ENCODE data around the gene TBKBP1. TPM values are rescaled to one million over a fixed set of nuclear protein-coding genes. Genes with fewer than 3 reads are reported as not detected.
"Not testable (repeated sequence)": the region's sequence is repeated elsewhere in the genome, so short reads cannot be mapped to it uniquely, and the experiment has no call there.

TBKBP1 gene
- total RNA-seq, 1 donor from 2014 or later: 6.3 TPM

GRCh38 chr17:47735139-47735464 lies 41.1 kb downstream of the TBKBP1 start:
- FAIRE-seq: no peak
- no peak for TF ChIP-seq CTCF (IDR thresholded peaks at IDR 0.05; ENCODE audit: insufficient read depth, low read length, severe bottlenecking)
- H3K4me3 ChIP-seq (ENCODE audit: low read depth, low read length): no peak overlapping the region
- H3K27me3 ChIP-seq (ENCODE audit: control insufficient read depth, insufficient read depth, low read length): peaks cover 33% of the 10 kb centered on the region
- no peak for DNase-seq (ENCODE audit: low read depth)
- H3K36me3 ChIP-seq (ENCODE audit: control insufficient read depth, insufficient read depth, low read length): no peaks in the 10 kb centered on the region

- TF ChIP-seq CTCF (IDR thresholded peaks at IDR 0.05; ENCODE audit: insufficient read depth, low read length, severe bottlenecking): no peak
- H3K27me3 ChIP-seq (ENCODE audit: control insufficient read depth, insufficient read depth, low read length): peaks cover 33% of the 10 kb centered on the region
- no peaks in the 10 kb centered on the region for H3K36me3 ChIP-seq (ENCODE audit: control insufficient read depth, insufficient read depth, low read length)
- FAIRE-seq (no peak), DNase-seq (ENCODE audit: low read depth) (no peak)
- no peak overlapping the region for H3K4me3 ChIP-seq (ENCODE audit: low read depth, low read length)
These were observed 41.6 kb downstream of the TBKBP1 start for GRCh38 chr17:47735536-47736011.

- TF ChIP-seq CTCF (IDR thresholded peaks at IDR 0.05; ENCODE audit: insufficient read depth, low read length, severe bottlenecking): no peak
- FAIRE-seq (no peak), DNase-seq (ENCODE audit: low read depth) (no peak)
- Histone ChIP-seq H3K36me3 (ENCODE audit: control insufficient read depth, insufficient read depth, low read length) (no peaks in the 10 kb centered on the region), H3K4me3 (ENCODE audit: low read depth, low read length) (no peak overlapping the region), H3K27me3 (ENCODE audit: control insufficient read depth, insufficient read depth, low read length) (peaks cover 27% of the 10 kb centered on the region)
These were observed 42.8 kb downstream of the TBKBP1 start for GRCh38 chr17:47736501-47737495.

GRCh38 chr17:47738178-47738577 lies 44.2 kb downstream of the TBKBP1 start:
- Histone ChIP-seq H3K4me3 (ENCODE audit: low read depth, low read length) (no peak overlapping the region), H3K36me3 (ENCODE audit: control insufficient read depth, insufficient read depth, low read length) (no peaks in the 10 kb centered on the region), H3K27me3 (ENCODE audit: control insufficient read depth, insufficient read depth, low read length) (peaks cover 15% of the 10 kb centered on the region)
- no peak for FAIRE-seq
- no peak for DNase-seq (ENCODE audit: low read depth)
- TF ChIP-seq CTCF (IDR thresholded peaks at IDR 0.05; ENCODE audit: insufficient read depth, low read length, severe bottlenecking): no peak

GRCh38 chr17:47739150-47739549 lies 45.2 kb downstream of the TBKBP1 start:
- no peak for FAIRE-seq
- no peak for DNase-seq (ENCODE audit: low read depth)
- H3K4me3 ChIP-seq (ENCODE audit: low read depth, low read length): no peak overlapping the region
- peaks cover 10% of the 10 kb centered on the region for H3K27me3 ChIP-seq (ENCODE audit: control insufficient read depth, insufficient read depth, low read length)
- TF ChIP-seq CTCF (IDR thresholded peaks at IDR 0.05; ENCODE audit: insufficient read depth, low read length, severe bottlenecking): no peak
- H3K36me3 ChIP-seq (ENCODE audit: control insufficient read depth, insufficient read depth, low read length): no peaks in the 10 kb centered on the region

GRCh38 chr17:47739945-47740344 lies 46.0 kb downstream of the TBKBP1 start:
- H3K27me3 ChIP-seq (ENCODE audit: control insufficient read depth, insufficient read depth, low read length); FAIRE-seq; H3K4me3 ChIP-seq (ENCODE audit: low read depth, low read length); DNase-seq (ENCODE audit: low read depth); H3K36me3 ChIP-seq (ENCODE audit: control insufficient read depth, insufficient read depth, low read length): not testable (repeated sequence)
